ENCODE results near the gene KIFAP3.

- TF ChIP-seq NFRKB (IDR thresholded peaks at IDR 0.05) (no peak), FOXA1 (IDR thresholded peaks at IDR 0.05) (no peak), FOXK2 (IDR thresholded peaks at IDR 0.05) (no peak), SP1 (IDR thresholded peaks at IDR 0.05) (no peak), FOXM1 (IDR thresholded peaks at IDR 0.05; ENCODE audit: borderline replicate concordance) (no peak), LEF1 (IDR thresholded peaks at IDR 0.05; ENCODE audit: borderline replicate concordance) (no peak), TARDBP (IDR thresholded peaks at IDR 0.05) (no peak), BHLHE40 (IDR thresholded peaks at IDR 0.05; ENCODE audit: borderline replicate concordance) (no peak)
Measured at GRCh38 chr1:170030212-170030611, 44.3 kb downstream of the KIFAP3 start.
